ENCODE measurements around the gene STARD9.
"Not testable (repeated sequence)": the region's sequence is repeated elsewhere in the genome, so short reads cannot be mapped to it uniquely, and the experiment has no call there.

The STARD9 gene

DNA sequence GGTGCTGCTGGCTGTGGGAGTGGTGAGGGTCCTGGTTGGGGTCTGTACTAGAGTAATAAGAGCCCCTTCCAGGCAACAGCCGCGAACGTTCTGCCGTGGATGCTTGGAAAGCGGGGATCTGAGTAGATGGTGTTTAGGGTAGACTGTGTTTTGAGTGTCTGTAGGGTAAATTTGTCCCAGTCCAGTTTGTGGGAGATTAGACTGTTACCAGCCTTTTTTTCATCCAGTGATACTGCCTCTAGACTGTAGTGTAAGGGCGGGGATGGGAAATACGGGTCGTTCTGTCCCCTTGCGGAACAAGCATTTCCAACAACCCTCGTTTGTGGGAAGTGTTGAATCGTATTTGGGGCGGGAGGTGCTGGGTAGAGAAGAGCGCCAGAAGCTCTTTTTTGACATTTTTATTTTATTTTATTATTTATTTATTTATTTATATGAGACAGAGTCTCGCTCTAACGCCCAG is 26.3 kb upstream of the STARD9 start:
- no peak for DNase-seq (ENCODE audit: low read depth)
- in situ Hi-C loops (cut with HindIII; ENCODE audit: low sequenced_read_pairs): no loop called here
- H3K4me3 ChIP-seq (ENCODE audit: low read depth, low read length): peak overlapping the region; percentile 94
- TF ChIP-seq, protein P1, sequence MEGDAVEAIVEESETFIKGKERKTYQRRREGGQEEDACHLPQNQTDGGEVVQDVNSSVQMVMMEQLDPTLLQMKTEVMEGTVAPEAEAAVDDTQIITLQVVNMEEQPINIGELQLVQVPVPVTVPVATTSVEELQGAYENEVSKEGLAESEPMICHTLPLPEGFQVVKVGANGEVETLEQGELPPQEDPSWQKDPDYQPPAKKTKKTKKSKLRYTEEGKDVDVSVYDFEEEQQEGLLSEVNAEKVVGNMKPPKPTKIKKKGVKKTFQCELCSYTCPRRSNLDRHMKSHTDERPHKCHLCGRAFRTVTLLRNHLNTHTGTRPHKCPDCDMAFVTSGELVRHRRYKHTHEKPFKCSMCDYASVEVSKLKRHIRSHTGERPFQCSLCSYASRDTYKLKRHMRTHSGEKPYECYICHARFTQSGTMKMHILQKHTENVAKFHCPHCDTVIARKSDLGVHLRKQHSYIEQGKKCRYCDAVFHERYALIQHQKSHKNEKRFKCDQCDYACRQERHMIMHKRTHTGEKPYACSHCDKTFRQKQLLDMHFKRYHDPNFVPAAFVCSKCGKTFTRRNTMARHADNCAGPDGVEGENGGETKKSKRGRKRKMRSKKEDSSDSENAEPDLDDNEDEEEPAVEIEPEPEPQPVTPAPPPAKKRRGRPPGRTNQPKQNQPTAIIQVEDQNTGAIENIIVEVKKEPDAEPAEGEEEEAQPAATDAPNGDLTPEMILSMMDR (IDR thresholded peaks at IDR 0.05; ENCODE audit: low read depth, low read length, missing control alignments): no peak

GRCh38 chr15:42549741-42550392 is 25.5 kb upstream of the STARD9 start:
- peak overlapping the region; percentile 94 for H3K4me3 ChIP-seq (ENCODE audit: low read depth, low read length)
- in situ Hi-C loops (cut with HindIII; ENCODE audit: low sequenced_read_pairs): no loop called here
- TF ChIP-seq, protein P1 (IDR thresholded peaks at IDR 0.05; ENCODE audit: low read depth, low read length, missing control alignments): no peak
- DNase-seq (ENCODE audit: low read depth): no peak

- TF ChIP-seq, protein P1 (IDR thresholded peaks at IDR 0.05; ENCODE audit: low read depth, low read length, missing control alignments): no peak
- H3K4me3 ChIP-seq (ENCODE audit: low read depth, low read length): no peak overlapping the region
- no peak for DNase-seq (ENCODE audit: low read depth)
- in situ Hi-C loops (cut with HindIII; ENCODE audit: low sequenced_read_pairs): no loop called here
Measured at GRCh38 chr15:42553554-42553953, 21.9 kb upstream of the STARD9 start.

DNA sequence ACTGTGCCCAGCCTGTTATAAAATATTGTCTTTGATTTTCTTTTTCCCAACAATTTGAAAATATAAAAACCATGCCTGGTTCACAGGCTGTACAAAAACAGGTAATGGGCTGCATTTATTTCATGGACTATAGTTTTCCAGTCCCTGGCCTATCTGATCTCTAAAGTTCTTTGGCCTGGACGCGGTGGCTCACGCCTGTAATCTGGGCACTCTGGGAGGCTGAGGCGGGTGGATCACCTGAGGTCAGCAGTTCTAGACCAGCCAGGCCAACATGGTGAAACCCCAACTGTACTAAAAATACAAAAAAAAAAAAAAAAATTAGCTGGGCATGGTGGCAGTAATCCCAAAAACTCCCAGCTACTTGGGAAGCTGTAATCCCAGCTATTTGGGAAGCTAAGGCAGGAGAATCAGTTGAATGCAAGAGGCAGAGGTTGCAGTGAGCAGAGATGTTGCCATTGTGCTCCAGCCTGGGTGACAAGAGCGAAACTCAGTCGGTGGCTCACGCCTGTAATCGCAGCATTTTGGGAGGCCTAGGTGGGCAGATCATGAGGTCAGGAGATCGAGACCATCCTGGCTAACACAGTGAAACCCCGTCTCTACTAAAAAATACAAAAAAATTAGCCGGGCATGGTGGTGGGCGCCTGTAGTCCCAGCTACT is 18.7 kb upstream of the STARD9 start:
- DNase-seq (ENCODE audit: low read depth); in situ Hi-C loops (cut with HindIII; ENCODE audit: low sequenced_read_pairs): not testable (repeated sequence)

DNA sequence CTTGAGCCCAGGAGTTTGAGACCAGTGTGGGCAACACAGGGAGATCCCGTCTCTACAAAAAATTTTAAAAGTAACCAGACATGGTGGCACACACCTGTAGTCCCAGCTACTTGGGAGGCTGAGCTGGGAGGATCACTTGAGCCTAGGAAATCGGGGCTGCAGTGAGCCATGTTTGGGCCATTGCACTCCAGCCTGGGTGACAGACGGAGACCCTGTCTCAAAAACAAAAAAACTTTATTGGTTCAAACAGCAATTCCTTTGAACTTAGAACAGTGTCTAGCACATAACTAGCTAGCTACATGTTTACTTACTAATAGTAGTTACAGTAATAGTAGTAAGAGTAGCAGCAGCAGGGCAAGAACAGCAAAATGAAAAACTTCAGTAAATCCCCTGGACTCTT is 16.7 kb upstream of the STARD9 start:
- TF ChIP-seq, protein P1 (IDR thresholded peaks at IDR 0.05; ENCODE audit: low read depth, low read length, missing control alignments): no peak
- H3K4me3 ChIP-seq (ENCODE audit: low read depth, low read length): no peak overlapping the region
- in situ Hi-C loops (cut with HindIII; ENCODE audit: low sequenced_read_pairs): no loop called here
- DNase-seq (ENCODE audit: low read depth): no peak

More for the DNA sequence above, 18.7 kb upstream of the STARD9 start:
- H3K4me3 ChIP-seq (ENCODE audit: low read depth, low read length): not testable (repeated sequence)

DNA sequence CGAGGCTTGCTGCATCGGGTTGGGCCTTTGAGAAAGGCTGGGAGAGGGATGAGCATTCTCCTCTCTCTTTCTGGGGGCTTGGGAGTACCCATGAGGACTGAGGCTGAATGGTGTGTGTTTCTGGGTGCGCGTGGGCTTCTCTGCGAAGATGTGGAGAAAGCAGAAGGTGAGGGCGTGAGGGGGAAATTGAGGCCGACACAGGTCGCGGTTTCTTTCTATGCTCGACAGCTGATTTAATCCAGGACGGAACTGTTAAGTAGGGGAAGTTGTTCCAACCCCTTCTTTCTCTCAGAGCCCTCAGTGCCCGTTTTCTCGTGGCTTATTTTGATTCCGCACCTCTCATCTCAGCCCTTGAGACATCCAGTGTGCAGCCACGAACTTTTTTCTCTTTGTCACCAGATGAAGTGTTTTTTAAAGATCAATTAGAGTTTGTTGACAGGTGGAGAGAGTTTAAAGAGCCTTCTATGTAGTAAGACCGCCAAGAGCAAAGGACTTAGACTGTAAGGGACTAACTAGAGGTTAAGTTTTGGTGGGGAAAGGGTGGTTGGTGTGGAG is 711 bp downstream of the STARD9 start:
- no peak for DNase-seq (ENCODE audit: low read depth)
- TF ChIP-seq, protein P1 (IDR thresholded peaks at IDR 0.05; ENCODE audit: low read depth, low read length, missing control alignments): no peak
- H3K4me3 ChIP-seq (ENCODE audit: low read depth, low read length): peak overlapping the region; percentile 61
- in situ Hi-C loops (cut with HindIII; ENCODE audit: low sequenced_read_pairs): no loop called here

DNA sequence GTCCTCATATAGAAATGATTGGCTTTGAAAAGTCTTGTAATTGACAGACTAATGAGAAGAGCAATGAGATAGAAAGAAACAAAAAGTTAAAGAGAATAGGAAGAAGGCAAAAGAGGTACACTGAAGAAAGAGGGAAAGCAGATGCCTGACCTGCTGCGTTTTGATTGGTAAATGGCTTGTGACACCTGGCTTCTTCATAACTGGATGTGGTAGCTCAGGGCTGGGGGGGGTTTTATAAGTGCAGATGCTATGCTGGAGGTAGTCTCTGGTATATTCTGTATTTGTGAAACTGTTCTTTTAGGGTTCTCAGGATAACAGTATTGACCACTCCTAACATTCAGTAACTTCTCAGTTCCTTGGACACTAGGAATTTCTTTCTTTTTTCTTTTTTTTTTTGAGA is 1.4 kb downstream of the STARD9 start:
- in situ Hi-C loops (cut with HindIII; ENCODE audit: low sequenced_read_pairs): no loop called here
- TF ChIP-seq, protein P1 (IDR thresholded peaks at IDR 0.05; ENCODE audit: low read depth, low read length, missing control alignments): no peak
- H3K4me3 ChIP-seq (ENCODE audit: low read depth, low read length): peak overlapping the region; percentile 61
- DNase-seq (ENCODE audit: low read depth): no peak
